ENCODE measurements around the gene SNX19. TPM values are rescaled to one million over a fixed set of nuclear protein-coding genes. Genes with fewer than 3 reads are reported as not detected.

Gene SNX19
- total RNA-seq, 1 experiment from 2014 or later, result 34.4 TPM

DNA sequence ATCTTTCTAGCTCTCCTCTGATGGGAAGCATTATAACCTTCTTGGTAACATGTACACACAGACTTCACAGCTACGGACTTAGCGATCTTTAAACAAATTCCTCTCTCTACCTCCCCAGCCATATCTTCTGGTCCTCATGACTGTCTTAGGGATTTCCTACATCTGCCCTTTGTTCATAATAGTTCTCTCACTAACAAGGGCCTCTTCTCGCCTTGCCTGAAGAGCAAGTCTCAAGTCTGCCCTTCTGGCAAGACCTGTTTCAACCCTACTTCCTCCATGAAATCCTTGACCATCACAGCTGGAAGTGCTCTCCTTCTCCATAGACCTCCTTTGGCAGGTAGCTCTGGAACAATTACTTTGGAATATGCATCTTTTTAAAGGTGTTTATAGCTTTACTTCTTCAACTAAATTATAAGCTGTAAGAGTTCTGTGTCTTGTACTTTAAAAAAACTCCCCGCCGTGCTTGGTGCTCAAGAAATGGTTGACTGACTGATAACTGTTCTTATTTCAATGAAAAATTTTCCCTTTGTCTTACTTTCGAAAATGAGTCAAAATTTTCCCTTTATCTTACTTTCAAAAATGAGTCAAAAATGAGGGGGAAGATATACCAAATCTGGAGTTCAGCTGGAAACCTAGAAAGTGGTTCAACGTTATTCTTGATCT, 34.7 kb downstream of the SNX19 start:
- Histone ChIP-seq H3K79me1 (ENCODE audit: insufficient read depth, low read depth, low read length, poor library complexity, severe bottlenecking) (no peaks in the 10 kb centered on the region), H3K9ac (ENCODE audit: extremely low read depth, insufficient read length, low read length) (no peak overlapping the region), H3K23ac (ENCODE audit: insufficient read length, low read depth, low read length) (no peak overlapping the region), H3K27me3 (ENCODE audit: insufficient read depth, low read length) (no peaks in the 10 kb centered on the region), H3K56ac (ENCODE audit: insufficient read length, low read depth, low read length) (no peak overlapping the region), H2AK5ac (ENCODE audit: insufficient read length, low read length) (no peak overlapping the region), H3T11ph (ENCODE audit: low read length) (no peak overlapping the region), H3K9me3 (ENCODE audit: control insufficient read depth, low read depth, low read length) (no peaks in the 10 kb centered on the region), H2AFZ (ENCODE audit: low read length) (no peak overlapping the region), H3K4ac (ENCODE audit: low read depth, low read length) (no peak overlapping the region), H3K14ac (ENCODE audit: insufficient read depth, low read length) (no peak overlapping the region), H2BK15ac (ENCODE audit: low read depth, low read length) (no peak overlapping the region), H2BK5ac (ENCODE audit: insufficient read length, low read length) (no peak overlapping the region), H3K27ac (ENCODE audit: insufficient read length, low read depth, low read length) (no peak overlapping the region), H3K23me2 (ENCODE audit: insufficient read length, low read depth, low read length, poor library complexity, severe bottlenecking) (no peaks in the 10 kb centered on the region), H3K4me1 (ENCODE audit: insufficient read depth, low read length) (no peaks in the 10 kb centered on the region), H3K18ac (ENCODE audit: insufficient read length, low read depth, low read length) (no peak overlapping the region), H2BK12ac (ENCODE audit: insufficient read length, low read depth, low read length) (no peak overlapping the region), H2BK120ac (ENCODE audit: low read depth, low read length, poor library complexity, severe bottlenecking) (no peak overlapping the region), H2BK20ac (ENCODE audit: low read depth, low read length, poor library complexity, severe bottlenecking) (no peak overlapping the region), H3K4me2 (ENCODE audit: insufficient read depth, insufficient read length, low read length) (no peak overlapping the region), H4K5ac (ENCODE audit: insufficient read length, low read depth, low read length) (no peak overlapping the region), H4K8ac (replicated peaks; ENCODE audit: insufficient read length, low read depth, low read length) (no peak overlapping the region), H3K79me2 (ENCODE audit: insufficient read depth, low read length) (no peaks in the 10 kb centered on the region), H4K20me1 (ENCODE audit: control insufficient read depth, insufficient read depth, insufficient read length) (no peaks in the 10 kb centered on the region), H4K91ac (ENCODE audit: insufficient read length, low read depth, low read length) (no peak overlapping the region)
- H3K4me3 Mint-ChIP-seq, result no peak overlapping the region
- H3K27ac Mint-ChIP-seq, result no peak overlapping the region
- TF ChIP-seq, protein P1, sequence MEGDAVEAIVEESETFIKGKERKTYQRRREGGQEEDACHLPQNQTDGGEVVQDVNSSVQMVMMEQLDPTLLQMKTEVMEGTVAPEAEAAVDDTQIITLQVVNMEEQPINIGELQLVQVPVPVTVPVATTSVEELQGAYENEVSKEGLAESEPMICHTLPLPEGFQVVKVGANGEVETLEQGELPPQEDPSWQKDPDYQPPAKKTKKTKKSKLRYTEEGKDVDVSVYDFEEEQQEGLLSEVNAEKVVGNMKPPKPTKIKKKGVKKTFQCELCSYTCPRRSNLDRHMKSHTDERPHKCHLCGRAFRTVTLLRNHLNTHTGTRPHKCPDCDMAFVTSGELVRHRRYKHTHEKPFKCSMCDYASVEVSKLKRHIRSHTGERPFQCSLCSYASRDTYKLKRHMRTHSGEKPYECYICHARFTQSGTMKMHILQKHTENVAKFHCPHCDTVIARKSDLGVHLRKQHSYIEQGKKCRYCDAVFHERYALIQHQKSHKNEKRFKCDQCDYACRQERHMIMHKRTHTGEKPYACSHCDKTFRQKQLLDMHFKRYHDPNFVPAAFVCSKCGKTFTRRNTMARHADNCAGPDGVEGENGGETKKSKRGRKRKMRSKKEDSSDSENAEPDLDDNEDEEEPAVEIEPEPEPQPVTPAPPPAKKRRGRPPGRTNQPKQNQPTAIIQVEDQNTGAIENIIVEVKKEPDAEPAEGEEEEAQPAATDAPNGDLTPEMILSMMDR (conservative IDR thresholded peaks at IDR 0.05), result no peak
- no peaks in the 10 kb centered on the region for H3K4me1 Mint-ChIP-seq
- WGBS (ENCODE audit: extremely low coverage, insufficient read length, low lambda C conversion rate), result no CpG with 5 or more reads among the region's 7 CpGs
- no peaks in the 10 kb centered on the region for H3K27me3 Mint-ChIP-seq (ENCODE audit: low read depth)
- no peaks in the 10 kb centered on the region for H3K9me3 Mint-ChIP-seq
- no peak for DNase-seq
- peaks cover 9 to 65% (median 45%) of the 10 kb centered on the region in 3 experiments; a peak in 6 of 7 replicates for H3K36me3 Mint-ChIP-seq (ENCODE audit: insufficient read depth in 1 of 3, low read depth in 3 of 3)

All from H9 (cell line).